ENCODE data around the gene MEMO1.

- TF ChIP-seq RFX5 (IDR thresholded peaks at IDR 0.05; ENCODE audit: low read depth, low read length) (no peak), MXI1 (IDR thresholded peaks at IDR 0.05; ENCODE audit: borderline replicate concordance, low read depth, low read length) (no peak), CEBPB (IDR thresholded peaks at IDR 0.05; ENCODE audit: low read depth, low read length) (peak; percentile 55), RAD21 (IDR thresholded peaks at IDR 0.05; ENCODE audit: low read length) (no peak), MAFK (IDR thresholded peaks at IDR 0.05; ENCODE audit: low read depth, low read length) (no peak), FOS (IDR thresholded peaks at IDR 0.05; ENCODE audit: low read depth, low read length) (no peak), BHLHE40 (IDR thresholded peaks at IDR 0.05; ENCODE audit: low read depth, low read length) (no peak), POLR2A (IDR thresholded peaks at IDR 0.05; ENCODE audit: low read depth, low read length) (no peak)
- TF ChIP-seq, protein P1, sequence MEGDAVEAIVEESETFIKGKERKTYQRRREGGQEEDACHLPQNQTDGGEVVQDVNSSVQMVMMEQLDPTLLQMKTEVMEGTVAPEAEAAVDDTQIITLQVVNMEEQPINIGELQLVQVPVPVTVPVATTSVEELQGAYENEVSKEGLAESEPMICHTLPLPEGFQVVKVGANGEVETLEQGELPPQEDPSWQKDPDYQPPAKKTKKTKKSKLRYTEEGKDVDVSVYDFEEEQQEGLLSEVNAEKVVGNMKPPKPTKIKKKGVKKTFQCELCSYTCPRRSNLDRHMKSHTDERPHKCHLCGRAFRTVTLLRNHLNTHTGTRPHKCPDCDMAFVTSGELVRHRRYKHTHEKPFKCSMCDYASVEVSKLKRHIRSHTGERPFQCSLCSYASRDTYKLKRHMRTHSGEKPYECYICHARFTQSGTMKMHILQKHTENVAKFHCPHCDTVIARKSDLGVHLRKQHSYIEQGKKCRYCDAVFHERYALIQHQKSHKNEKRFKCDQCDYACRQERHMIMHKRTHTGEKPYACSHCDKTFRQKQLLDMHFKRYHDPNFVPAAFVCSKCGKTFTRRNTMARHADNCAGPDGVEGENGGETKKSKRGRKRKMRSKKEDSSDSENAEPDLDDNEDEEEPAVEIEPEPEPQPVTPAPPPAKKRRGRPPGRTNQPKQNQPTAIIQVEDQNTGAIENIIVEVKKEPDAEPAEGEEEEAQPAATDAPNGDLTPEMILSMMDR (conservative IDR thresholded peaks at IDR 0.05; ENCODE audit: low read depth, low read length): no peak
- TF ChIP-seq, protein P2, sequence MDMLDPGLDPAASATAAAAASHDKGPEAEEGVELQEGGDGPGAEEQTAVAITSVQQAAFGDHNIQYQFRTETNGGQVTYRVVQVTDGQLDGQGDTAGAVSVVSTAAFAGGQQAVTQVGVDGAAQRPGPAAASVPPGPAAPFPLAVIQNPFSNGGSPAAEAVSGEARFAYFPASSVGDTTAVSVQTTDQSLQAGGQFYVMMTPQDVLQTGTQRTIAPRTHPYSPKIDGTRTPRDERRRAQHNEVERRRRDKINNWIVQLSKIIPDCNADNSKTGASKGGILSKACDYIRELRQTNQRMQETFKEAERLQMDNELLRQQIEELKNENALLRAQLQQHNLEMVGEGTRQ (IDR thresholded peaks at IDR 0.05; ENCODE audit: low read depth, low read length): no peak
Measured at GRCh38 chr2:31859959-31860358, 150.8 kb downstream of the MEMO1 start.

All from IMR-90 (cell line).